GM19468 (cell line): ENCODE measurements around the gene PLA2G2F.

Experiments
- ATAC-seq: cut with Tn5 transposase; IDR thresholded peaks from one replicate; pipeline ENCODE4 v1.9.1; 2021; ENCODE audit warnings: mild to moderate bottlenecking, moderate library complexity, moderate number of reproducible peaks; ENCODE audit not compliant: unreplicated experiment; ENCODE audit errors: extremely low read depth

PLA2G2F gene, protein sequence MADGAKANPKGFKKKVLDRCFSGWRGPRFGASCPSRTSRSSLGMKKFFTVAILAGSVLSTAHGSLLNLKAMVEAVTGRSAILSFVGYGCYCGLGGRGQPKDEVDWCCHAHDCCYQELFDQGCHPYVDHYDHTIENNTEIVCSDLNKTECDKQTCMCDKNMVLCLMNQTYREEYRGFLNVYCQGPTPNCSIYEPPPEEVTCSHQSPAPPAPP

DNA sequence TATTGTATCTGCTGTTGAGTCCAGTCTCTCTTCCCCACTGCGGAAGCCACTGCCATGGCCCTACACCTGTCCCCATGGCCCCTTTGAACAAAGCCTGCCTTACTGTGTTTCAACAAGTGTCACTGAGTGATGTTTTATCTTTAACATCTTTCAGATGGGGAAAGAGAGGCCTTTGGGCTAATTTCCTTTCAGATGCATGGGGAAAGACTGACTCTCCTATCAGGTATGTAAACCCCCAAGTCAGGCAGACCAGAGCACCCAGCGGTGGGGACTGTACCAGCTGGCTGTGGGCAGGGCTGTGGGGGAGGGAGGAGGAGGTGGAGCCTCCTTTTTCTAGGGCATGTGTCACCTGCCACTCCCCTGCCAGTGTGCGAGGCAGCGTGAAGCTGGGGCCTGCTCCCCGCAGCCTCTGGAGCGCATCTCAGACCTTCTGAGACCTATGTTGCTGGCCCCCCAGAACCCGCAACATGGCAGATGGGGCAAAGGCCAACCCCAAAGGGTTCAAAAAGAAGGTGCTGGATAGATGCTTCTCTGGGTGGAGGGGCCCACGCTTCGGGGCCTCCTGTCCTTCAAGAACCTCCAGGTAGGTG, at the start of gene PLA2G2F:
PLA2G2F (plus strand) TSS at position 363 of the 590 bp plus-strand sequence; CDS start at position 468, 105 bp downstream.
- ATAC-seq = no peak

DNA sequence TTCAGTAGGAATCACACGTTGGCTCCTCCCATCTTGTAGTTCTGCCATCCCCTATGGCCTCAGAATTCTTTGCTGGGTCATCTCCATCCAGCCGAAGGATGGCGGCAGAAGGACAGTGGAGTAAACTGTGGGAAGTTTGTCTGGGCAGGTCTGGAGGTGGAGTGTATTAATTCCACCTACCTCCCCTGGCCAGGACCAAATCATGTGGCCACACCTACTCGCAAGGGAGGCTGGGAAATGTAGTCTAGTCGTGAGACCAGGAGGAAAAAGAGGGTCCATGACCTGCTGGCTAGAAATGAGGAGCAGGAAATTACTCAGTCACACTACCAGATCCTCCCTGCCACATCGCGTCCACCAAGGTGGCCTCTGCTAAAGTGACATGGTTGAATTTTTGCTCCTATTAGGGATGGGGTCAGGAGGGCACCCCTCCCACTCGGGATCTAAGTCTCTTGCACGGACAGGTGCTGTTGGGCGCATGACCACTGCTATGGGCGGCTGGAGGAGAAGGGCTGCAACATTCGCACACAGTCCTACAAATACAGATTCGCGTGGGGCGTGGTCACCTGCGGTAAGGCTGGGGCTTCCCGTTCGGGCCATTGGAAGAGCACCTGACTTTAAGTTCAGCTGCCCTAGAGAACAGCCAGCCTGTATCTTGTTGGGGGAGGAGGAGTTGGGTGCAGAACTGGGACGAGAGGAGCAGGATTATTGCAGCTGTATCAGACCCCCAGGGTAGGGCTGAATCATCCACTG, 49.6 kb upstream of the PLA2G2F start:
- ATAC-seq = no peak

DNA sequence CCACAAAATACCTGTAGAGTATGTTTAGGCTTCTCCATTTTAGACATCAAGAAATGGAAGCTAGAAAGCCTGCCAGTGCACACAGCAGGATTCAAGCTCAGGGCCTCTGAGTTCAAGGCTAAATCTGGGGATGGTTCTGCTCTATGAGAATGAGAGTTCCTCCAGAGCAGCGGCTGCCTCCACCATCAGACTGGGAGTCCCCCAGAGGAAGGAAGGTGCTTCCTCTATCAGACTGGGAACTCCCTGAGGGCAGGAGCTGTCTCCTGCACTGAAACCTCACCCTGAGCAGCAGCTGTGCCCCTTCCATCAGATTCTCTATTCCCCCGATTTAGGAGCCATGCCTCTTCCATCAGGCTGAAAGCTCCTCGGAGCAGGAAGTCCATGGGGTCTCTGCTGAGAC, 49.0 kb upstream of the PLA2G2F start:
- no peak for ATAC-seq

DNA sequence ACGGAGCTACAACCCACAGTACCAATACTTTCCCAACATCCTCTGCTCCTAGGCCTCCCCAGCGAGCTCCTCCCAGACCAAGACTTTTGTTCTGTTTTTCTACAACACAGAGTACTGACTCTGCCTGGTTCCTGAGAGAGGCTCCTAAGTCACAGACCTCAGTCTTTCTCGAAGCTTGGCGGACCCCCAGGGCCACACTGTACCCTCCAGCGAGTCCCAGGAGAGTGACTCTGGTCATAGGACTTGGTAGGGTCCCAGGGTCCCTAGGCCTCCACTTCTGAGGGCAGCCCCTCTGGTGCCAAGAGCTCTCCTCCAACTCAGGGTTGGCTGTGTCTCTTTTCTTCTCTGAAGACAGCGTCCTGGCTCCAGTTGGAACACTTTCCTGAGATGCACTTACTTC, 48.5 kb upstream of the PLA2G2F start:
- ATAC-seq = no peak

DNA sequence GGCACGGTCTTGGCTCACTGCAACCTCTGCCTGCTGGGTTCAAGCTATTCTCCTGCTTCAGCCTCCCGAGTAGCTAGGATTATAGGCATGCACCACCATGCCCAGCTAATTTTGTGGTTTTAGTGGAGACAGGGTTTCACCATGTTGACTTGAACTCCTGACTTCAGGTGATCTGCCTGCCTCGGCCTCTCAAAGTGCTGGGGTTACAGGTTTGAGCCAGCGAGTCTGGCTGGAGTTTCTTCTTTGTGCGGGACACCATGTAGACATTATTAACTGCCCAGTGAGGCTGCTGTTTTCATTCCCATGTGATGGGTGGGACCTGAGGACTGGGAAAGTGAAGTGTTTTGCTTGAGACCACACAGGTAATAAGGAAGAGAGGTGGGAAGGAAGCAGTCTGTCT, 45.8 kb upstream of the PLA2G2F start:
- ATAC-seq = no peak

DNA sequence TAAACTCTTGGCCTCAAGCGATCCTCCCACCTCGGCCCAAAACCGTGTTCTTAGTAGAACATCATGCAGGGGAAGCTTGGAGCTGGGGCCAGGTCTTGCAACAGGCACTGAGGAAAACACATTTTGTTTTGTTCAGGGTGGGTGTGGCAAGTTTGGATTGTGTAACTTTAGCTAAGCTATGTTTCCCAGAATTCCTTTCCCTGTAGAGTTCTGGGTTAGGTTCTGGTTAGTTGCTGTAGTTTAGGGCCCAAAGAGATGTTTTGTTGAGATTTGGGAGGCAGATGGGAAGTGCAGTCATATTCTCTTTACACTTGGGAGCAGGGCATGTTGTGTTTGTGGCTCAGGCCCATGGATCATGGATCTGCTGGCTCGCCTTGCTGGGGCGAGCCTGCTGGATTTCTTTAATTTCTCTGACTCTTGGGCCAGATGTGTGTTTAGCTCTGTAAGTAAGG, 45.2 kb upstream of the PLA2G2F start:
- ATAC-seq = no peak

DNA sequence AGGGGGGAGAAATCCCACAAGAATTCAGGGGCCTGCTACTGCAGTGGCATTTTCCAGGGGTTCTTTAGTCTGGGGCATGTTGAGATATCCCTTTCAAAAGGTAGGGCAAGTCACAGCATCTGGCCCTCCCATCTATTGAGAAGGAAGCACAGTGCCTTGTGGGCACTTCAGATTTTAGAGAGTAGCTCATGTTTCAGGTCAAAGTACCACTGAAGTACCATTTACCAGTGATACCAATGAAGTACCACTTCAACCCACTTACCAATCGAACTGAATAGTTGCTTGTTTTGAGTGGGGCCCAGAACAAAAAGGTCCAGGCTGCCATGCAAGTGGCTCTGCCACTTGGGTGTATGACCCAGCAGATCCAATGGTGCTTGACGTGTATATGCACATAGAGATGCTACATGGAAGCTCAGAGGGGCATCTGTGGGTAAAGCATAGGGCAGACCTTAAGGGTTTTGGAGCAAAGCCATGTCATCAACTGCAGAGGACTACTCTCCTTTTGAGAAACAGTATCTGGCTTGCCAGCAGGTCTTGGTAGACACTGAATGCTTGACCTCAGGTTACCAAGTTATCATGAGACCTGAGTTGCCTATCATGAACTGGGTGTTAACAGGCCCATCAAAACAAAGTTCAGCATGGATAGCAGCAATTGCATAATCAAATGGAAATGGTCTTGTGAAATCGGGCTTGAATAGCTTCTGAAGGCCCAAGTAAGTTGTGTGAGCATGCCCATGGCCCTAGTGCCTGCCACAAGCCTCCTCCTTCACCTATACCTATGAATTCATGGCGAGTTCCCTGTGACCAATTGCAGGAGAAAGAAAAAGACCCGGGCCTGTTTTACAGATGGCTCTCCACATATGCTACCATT, 43.3 kb upstream of the PLA2G2F start:
- no peak for ATAC-seq

DNA sequence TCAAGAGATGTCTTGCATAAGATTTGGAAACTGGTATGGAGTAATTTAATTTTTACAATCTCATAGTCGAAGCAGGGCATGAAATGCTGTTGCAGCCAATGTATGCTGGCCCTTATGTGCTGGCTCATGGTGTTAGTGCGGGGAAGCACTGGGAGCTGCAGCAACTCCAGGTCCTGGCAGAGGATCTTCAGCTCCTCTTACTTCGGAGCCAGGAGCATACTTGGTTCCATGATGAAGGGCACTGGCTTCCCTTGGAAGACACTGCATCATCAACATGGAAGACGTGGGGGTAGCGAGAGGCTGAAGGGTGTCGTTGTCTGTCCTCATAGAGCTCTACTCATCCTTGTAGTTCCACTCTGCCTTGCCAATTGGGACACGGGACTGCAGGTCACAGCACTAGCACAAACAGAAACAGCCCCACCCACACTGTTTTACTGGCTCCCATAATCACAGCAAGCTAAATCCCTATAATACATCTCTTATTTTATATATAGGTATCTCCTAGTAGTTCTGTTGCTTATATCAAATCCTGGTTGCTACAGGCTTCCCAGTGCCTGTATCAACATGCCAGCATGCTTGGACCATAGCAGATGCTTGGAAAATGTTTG, 42.2 kb upstream of the PLA2G2F start:
- ATAC-seq = no peak

DNA sequence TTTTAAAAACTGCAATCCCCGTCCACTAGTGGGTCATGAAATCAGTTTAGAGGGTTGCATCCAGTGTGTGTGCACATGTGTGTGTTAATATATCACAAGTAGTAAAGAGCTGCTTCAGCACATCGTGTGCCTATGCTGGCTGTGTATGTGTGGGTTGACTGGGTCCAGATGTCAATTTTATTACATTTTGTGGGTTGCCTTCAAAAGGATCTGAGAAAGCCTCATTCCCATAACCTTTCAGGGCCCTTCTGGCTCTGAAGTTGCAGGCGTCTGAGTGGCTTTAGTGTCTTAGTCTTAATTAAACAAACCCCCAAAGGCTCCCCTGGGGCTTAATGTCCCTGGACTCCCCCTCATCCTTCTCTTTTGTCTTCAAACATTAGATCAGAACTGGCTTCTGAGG, 39.6 kb upstream of the PLA2G2F start:
- ATAC-seq = no peak

DNA sequence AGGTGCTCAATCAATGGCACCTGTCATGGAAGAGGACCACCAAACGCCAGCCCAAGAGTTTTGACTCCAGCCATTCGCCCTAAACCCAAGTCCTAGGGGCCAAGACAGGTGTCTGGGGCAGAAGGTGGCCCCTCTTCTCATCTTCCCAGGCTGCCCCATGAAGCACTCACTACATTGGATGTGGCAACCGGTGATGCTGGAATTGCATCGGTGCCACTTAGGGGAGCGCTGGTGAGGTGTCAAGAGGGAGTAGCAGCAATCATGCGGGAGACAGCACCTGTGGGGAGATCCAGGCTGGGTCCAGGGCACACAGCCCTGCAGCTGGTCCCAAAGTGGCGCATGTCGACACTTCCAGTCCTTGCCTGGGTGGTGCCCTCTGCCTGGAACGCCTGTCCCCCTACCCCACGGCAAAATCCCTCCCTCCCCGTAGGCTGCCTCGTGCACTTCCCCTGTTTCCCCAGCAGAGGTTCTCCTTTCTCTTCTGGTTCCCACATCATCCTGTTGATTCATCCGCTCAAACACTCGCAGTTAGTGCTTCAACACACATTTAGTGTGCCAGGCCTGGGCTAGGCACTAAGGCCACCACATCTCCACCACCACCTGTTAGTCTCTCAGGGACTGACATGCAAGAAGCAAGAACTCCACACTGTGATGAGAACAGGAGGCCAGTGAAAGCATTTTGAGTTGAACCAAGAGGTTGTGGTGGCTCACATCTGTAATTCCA, 38.3 kb upstream of the PLA2G2F start:
- ATAC-seq = no peak

DNA sequence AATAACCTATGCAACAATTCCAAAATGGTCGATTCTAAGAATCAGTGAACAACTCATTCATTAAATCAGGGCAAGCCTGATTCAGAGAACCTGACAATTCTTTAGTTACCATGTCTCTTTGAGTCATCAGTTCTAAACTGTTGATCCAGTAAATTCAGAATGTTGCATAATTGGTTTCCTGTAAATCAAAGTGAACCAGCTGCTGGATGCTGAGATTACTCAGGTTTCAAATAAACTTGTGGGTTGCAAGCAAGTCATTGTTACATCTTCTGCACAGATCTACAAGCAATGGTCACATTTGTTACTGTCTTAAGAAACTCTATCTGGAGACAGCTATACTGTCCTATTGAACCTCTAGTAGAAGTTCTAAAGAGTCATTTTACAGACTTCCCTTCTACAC, 36.2 kb upstream of the PLA2G2F start:
- no peak for ATAC-seq

DNA sequence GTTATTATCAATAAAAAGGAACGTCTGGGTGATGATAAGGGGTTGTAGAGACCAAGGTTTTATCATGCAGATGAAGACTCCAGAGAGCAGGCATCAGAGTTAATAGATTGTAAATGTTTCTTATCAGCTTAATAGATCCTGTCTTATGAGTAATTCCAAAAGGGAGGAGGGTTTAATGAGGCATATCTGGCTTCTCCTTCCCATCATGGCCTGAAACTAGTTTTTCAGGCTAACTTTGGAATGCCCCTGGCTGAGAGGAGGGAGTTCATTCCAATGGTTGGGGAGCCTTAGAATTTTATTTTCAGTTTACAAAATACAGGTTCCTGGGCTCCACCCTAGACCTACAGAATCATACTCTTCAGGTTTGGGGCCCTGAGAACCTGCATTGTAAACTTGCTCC, 33.3 kb upstream of the PLA2G2F start:
- ATAC-seq = no peak

DNA sequence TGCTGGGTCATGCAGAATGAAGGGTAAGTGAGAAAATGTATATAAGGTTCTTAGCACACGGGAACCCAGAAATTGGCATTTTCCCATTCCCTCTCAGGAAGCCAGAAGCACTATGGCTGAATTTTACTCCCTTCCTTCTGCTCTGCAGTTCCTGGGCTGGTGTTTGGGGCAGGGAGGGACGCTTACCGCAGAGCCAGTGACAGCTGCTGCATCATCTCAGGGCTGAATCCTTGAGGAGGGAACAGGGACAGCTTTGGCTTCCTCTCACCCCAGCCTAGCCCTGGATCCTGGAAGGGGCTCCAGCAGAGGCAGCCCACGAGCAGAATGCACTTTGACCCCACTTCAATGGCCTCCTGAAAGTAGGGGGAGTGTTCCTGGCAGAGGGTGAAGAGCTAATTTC, 31.8 kb upstream of the PLA2G2F start:
- no peak for ATAC-seq

DNA sequence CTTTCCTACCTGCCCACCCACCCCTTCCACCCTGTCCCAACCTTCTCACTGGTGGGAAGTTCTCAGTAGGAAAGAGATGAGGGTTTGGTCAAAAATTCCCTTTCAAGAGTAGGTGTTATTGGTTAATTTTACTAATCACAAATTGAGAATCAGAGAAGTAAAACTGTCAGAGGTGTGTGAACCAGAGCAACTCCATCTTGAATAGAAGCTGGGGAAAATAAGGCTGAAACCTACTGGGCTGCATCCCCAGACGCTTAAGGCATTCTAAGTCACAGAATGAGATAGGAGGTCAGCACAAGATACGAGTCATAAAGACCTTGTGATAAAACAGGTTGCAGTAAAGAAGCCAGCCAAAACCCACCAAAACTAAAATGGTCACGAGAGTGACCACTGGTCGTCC, 31.3 kb upstream of the PLA2G2F start:
- ATAC-seq = no peak

DNA sequence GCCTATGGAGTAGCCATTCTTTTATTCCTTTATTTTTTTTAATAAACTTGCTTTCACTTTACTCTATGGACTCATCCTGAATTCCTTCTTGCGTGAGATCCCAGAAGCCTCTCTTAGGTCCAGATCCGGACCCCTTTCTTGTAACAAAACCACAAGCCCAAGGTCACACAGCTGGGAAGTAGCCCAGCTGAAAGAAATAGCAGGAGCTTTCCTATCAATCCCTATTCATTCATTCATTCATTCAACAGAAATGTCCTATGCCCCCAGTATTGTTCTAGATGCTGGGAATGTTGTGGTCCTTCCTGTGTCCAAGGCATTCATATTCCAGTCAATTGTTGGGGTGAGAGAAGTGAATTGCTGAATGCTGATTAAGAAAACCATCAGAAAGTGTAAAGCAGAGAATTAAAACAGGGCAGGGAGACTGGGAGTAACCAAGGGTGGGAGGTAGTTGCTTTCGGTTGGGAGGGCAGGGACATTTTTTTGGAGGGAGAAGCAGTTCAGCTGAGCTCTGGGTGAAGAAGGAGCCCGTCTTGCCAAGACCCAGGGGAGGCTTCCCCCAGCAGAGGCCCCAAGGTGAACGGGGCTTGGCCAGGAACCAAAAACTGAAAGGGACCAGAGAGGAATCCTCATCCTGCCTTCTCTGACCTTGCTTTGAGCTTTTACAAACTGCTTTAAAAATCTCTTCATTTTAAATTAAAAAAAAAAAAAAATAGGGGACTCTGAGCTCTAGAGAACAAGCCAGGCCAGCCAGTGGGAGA, 30.6 kb upstream of the PLA2G2F start:
- ATAC-seq = no peak

DNA sequence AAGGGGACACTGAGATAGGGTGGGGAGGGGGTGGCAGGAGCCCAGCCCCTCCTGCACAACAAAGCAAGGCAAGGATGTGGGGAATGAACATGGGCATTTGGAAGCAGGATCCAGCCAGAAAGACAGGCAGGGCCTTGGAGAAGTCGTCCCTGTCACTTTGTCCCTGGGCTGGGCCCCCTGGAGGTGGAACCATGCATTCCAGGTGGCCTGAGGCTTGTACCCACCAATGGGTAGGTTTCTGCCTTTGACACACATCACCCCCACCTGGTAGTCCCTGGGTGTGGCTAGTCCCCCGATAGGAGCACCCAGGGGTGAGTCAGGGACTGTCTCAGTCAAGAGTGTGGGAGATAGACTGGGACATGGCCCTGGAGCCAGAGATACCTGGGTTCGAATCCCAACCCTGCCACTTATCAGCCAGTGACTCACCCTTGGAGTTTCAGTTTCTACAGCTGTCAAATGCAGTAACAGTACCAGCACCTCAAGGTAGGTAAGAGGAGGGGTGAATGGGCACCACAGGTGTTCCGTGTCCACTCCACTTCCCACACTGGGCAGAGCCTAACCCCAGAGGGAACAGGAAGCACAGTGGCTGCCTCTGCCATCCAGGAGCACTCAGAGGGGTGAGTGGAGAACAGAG, 29.8 kb upstream of the PLA2G2F start:
- no peak for ATAC-seq

DNA sequence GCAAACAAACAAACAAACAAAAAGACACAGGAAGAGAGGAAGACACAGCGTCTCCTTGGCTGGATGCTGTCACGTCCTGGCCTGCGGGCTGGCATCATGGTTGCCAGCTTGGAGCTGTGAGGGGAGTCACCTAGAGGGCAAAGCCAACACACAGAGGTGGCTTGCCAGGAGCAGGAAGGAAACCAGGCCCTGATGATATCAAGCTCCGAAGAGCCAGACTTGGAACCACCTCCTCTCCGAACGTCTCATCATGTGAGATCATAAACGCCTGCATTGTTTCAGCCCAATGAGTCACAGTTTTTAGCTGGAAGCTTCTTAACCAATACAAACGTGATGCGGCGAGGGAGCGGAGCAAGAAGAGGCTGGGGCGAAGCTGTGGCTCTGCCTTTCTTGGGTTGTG, 28.4 kb upstream of the PLA2G2F start:
- no peak for ATAC-seq

DNA sequence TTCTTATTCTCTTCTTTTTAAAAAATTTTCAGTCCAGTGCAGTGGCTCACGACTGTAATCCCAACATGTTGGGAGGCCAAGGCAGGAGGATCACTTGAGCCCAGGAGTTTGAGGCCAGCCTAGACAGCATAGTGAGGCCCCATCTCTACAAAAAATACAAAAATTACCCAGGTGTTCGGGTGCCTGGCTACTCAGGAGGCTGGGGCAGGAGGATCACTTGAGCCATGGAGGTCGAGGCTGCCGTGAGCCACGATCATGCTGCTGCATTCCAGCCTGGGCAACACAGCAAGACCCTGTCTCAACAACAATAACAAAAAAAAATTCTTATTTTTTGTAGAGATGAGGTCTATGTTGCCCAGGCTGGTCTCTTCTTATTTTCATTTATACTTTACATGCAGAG, 27.7 kb upstream of the PLA2G2F start:
- no peak for ATAC-seq
